K562 (cell line): ENCODE measurements around the gene SNUPN. TPM values are rescaled to one million over a fixed set of nuclear protein-coding genes. Genes with fewer than 3 reads are reported as not detected.

Experiments
- ATAC-seq: fragments of 200-7000 bp; cut with Tn5 transposase; 3 replicates; pipeline ENCODE4 v1.9.1; 2020; ENCODE audit warnings: moderate library complexity
- BruUV-seq: library from RNA; stranded (reverse); fragments of 400-500 nt; replicated peaks from 2 replicates; lab custom pipeline; 2021; lab: Mats Ljungman, UMichigan
- CTCF ChIA-PET: fragments of 300-600 bp; formaldehyde crosslinking; extraction: SDS; loops from one replicate; lab custom pipeline; 2021; ENCODE audit warnings: low intra/inter-chr PET ratio; lab: Yijun Ruan, JAX
- POLR2A ChIA-PET: fragments of 300-600, 350-650 bp; sonication (Branson Sonifier 250); formaldehyde crosslinking; extraction: SDS; loops from one replicate; lab custom pipeline; 2021; ENCODE audit warnings: antibody characterized with exemption, inconsistent platforms; lab: Yijun Ruan, JAX
- DNase-seq, 4 experiments: peaks; one replicate each; pipeline versions ENCODE4 v3.0.0 to v3.0.0-alpha.2; 2011 to 2018; ENCODE audit warnings: low spot score in 3 of 4, mixed read lengths in 3 of 4; ENCODE audit errors: extremely low read depth in 1 of 4
- FAIRE-seq: peaks from 2 replicates; lab custom pipeline; 2011; peaks lifted over from hg19 to GRCh38; lab: Jason Lieb, UNC
- H2AFZ ChIP-seq: 2 replicates; pipeline ENCODE4 v1.6.0; 2011; ENCODE audit warnings: low read depth, low read length, control low read depth, inconsistent platforms
- H3K27ac ChIP-seq: fragments of 200-600 bp; 3 replicates; pipeline ENCODE4 v1.8.0; 2011; ENCODE audit warnings: low read depth, mild to moderate bottlenecking, control low read depth, inconsistent platforms, low read length, moderate library complexity, mixed read lengths; ENCODE audit errors: extremely low read depth
- H3K27me3 ChIP-seq, 2 experiments: fragments of 300-600 bp in 1 of 2; 2 replicates in 1 of 2; 3 replicates in 1 of 2; pipeline versions ENCODE4 v1.6.0 to v1.8.0; 2011; ENCODE audit warnings: inconsistent platforms in 2 of 2, low read length in 2 of 2, mild to moderate bottlenecking in 1 of 2, mixed read lengths in 1 of 2, moderate library complexity in 1 of 2; ENCODE audit not compliant: control insufficient read depth in 2 of 2, insufficient read depth in 2 of 2
- H3K36me3 ChIP-seq: fragments of 300-600 bp; 3 replicates; pipeline ENCODE4 v1.8.0; 2011; ENCODE audit warnings: mild to moderate bottlenecking, low read length, inconsistent platforms; ENCODE audit not compliant: control insufficient read depth, insufficient read depth
- H3K4me1 ChIP-seq, 2 experiments: fragments of 200-600 bp in 1 of 2; replicated peaks in 1 of 2; 2 replicates in 1 of 2; 3 replicates in 1 of 2; pipeline versions ENCODE4 v1.5.1 to v1.8.0; 2011; ENCODE audit warnings: inconsistent platforms in 2 of 2, low read length in 2 of 2, mild to moderate bottlenecking in 1 of 2, mixed read lengths in 1 of 2, moderate library complexity in 1 of 2; ENCODE audit not compliant: control insufficient read depth in 2 of 2, insufficient read depth in 2 of 2
- H3K4me2 ChIP-seq: 2 replicates; pipeline ENCODE4 v1.6.1; 2011; ENCODE audit warnings: low read length, control low read depth, inconsistent platforms, mixed read lengths; ENCODE audit not compliant: insufficient read depth
- H3K4me3 ChIP-seq: fragments of 200-600 bp; sonication (generic), shearing (Covaris generic); 2 replicates; pipeline ENCODE4 v1.5.1; 2016; ENCODE audit warnings: control low read depth, inconsistent platforms
- H3K79me2 ChIP-seq: fragments of 200-600 bp; 3 replicates; pipeline ENCODE4 v1.8.0; 2011; ENCODE audit warnings: low read length, inconsistent platforms; ENCODE audit not compliant: control insufficient read depth, insufficient read depth
- H3K9ac ChIP-seq, 2 experiments: 2 replicates each; pipeline versions ENCODE4 v1.6.0 to v1.6.1; 2011; ENCODE audit warnings: low read depth in 2 of 2, low read length in 2 of 2, control low read depth in 1 of 2, inconsistent platforms in 1 of 2, mild to moderate bottlenecking in 1 of 2, mixed read lengths in 1 of 2; ENCODE audit not compliant: insufficient read depth in 1 of 2
- H3K9me1 ChIP-seq: one replicate; pipeline ENCODE4 v1.6.0; 2011; ENCODE audit warnings: inconsistent platforms, mild to moderate bottlenecking, low read length, moderate library complexity; ENCODE audit not compliant: control insufficient read depth, insufficient read depth
- H3K9me3 ChIP-seq: replicated peaks from 2 replicates; pipeline ENCODE4 v1.5.1; 2011; ENCODE audit warnings: low read depth, low read length, inconsistent platforms; ENCODE audit not compliant: control insufficient read depth, insufficient read depth
- H4K20me1 ChIP-seq: replicated peaks from 2 replicates; pipeline ENCODE4 v1.6.1; 2011; ENCODE audit warnings: low read length, inconsistent platforms, mixed read lengths; ENCODE audit not compliant: control insufficient read depth, insufficient read depth
- FOXP1 ChIP-seq: sonication (generic); formaldehyde crosslinking; IDR thresholded peaks from 2 replicates; pipeline ENCODE4 v1.8.0; 2022; ENCODE audit warnings: mild to moderate bottlenecking, missing genetic modification reagents
- MYNN ChIP-seq, 2 experiments: sonication (generic); formaldehyde crosslinking in 1 of 2; IDR thresholded peaks; 2 replicates each; pipeline versions ENCODE4 v1.5.0 to v1.6.1; 2016 to 2020; ENCODE audit warnings: antibody characterized with exemption in 1 of 2, missing genetic modification reagents in 1 of 2
- SRSF9 ChIP-seq: fragments of 200-400 bp; formaldehyde crosslinking; IDR thresholded peaks from 2 replicates; pipeline ENCODE4 v1.6.1; 2017; ENCODE audit warnings: low read depth, low read length, borderline replicate concordance
- TCF7L2 ChIP-seq: fragments of 150-350 bp; IDR thresholded peaks from 2 replicates; pipeline ENCODE4 v1.6.1; 2016; ENCODE audit warnings: low read depth, mild to moderate bottlenecking, low read length, moderate library complexity
- TRIM24 ChIP-seq, 2 experiments: fragments of 450-650 bp; IDR thresholded peaks; 2 replicates each; pipeline ENCODE4 v1.6.1; 2016
- XRCC5 ChIP-seq: fragments of 200-400 bp; formaldehyde crosslinking; IDR thresholded peaks from 2 replicates; pipeline ENCODE4 v1.6.1; 2017; ENCODE audit warnings: low read depth, mild to moderate bottlenecking, low read length
- ZEB2 ChIP-seq: fragments of 450-650 bp; IDR thresholded peaks from 2 replicates; pipeline ENCODE4 v1.6.1; 2016
- ZNF253 ChIP-seq: fragments of 250-450 bp; sonication (Bioruptor Pico); conservative IDR thresholded peaks from 2 replicates; pipeline ENCODE4 v1.6.1; 2021; ENCODE audit warnings: mild to moderate bottlenecking
- WGBS: fragments of 100-300 bp; shearing (Covaris generic); methylation state at CpG from one replicate; pipeline ENCODE4 v1.1.6; 2016; ENCODE audit warnings: low coverage, mixed read lengths; ENCODE audit not compliant: insufficient coverage; ENCODE audit errors: missing lambda C conversion rate; 5-methylcytosine and 5-hydroxymethylcytosine counted together
- in situ Hi-C: fragments of 300-500 bp; cut with MboI; formaldehyde crosslinking; loops from 4 replicates; pipeline ENCODE4 v1.15.0; 2018; ENCODE audit warnings: inconsistent platforms, mixed read lengths
- intact Hi-C: fragments of 100-400 bp; cut with micrococcal nuclease; formaldehyde crosslinking; loops from 2 replicates; pipeline ENCODE4 v1.14.2; 2022
- polyA plus RNA-seq, 8 experiments: library from polyadenylated mRNA; depleted of rRNA in 4 of 8; stranded (reverse) in 5 of 8; unstranded in 3 of 8; fragments of >200 nt; fragmentation: Nextera tagmentation in 2 of 8; fragmentation: Illumina TruSeq in 1 of 8; extraction: Ambion mirVana in 2 of 8; extraction: Trizol in 1 of 8; gene quantifications; 2 replicates each; pipeline versions ENCODE4 v1.2.1 to v1.2.3, GENCODE V29; 2011 to 2014; ENCODE audit warnings: inconsistent platforms in 1 of 8, missing spikeins in 1 of 8
- total RNA-seq, 7 experiments: library from RNA; depleted of rRNA in 6 of 7; stranded (reverse); fragments of >200 nt in 6 of 7; fragmentation: Illumina TruSeq in 2 of 7; extraction: Trizol in 2 of 7; gene quantifications; 2 replicates each; pipeline versions ENCODE4 v1.2.1 to v1.2.3, GENCODE V29; 2011 to 2021; ENCODE audit warnings: low replicate concordance in 1 of 7
- TF ChIP-seq, protein P1 (sequence below), 2 experiments: fragments of 250-450 bp in 1 of 2; fragments of 450-650 bp in 1 of 2; sonication (Bioruptor Pico) in 1 of 2; IDR thresholded peaks; 2 replicates each; pipeline versions ENCODE4 v1.6.1 to v1.8.0; 2016 to 2021; ENCODE audit warnings: mild to moderate bottlenecking in 2 of 2, moderate library complexity in 2 of 2, missing compliant biosample characterization in 1 of 2, missing genetic modification characterization in 1 of 2

The SNUPN gene
- total and polyA plus RNA-seq, 9 of the 15 experiments (the other 6 are each of a cell fraction or from before 2014, with no cell fraction given), result 32.2 to 78.3 (median 40.0) TPM

DNA sequence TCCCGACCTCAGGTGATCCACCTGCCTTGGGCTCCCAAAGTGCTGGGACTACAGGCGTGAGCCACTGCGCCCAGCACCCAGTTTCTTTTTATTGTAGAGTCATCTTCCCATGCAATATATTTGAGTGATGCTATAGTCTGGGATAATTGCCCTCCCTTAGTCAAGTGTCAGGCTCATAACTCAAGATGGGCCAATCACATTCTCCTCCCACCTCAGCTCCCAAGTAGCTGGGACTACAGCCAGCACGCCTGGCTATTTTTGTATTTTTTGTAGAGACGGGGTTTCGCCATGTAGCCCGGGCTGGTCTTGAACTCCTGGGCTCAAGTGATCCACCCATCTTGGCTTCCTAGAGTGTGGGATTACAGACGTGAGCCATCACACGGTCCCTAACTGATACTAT lies 31.2 kb downstream of the SNUPN start:
- no peak for TF ChIP-seq MYNN (IDR thresholded peaks at IDR 0.05)
- TF ChIP-seq MYNN (CRISPR knock-in tag; IDR thresholded peaks at IDR 0.05), result no peak
- no peak for TF ChIP-seq TRIM24 (IDR thresholded peaks at IDR 0.05)
- no peak for TF ChIP-seq SRSF9
- TF ChIP-seq ZNF253, result no peak
- TF ChIP-seq, protein P1, sequence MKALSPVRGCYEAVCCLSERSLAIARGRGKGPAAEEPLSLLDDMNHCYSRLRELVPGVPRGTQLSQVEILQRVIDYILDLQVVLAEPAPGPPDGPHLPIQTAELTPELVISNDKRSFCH (CRISPR knock-in tag; IDR thresholded peaks at IDR 0.05), result no peak
- TF ChIP-seq, protein P1 (tag; IDR thresholded peaks at IDR 0.05), result no peak
- no peak for TF ChIP-seq TCF7L2
- no peak for TF ChIP-seq FOXP1 (CRISPR knock-in tag)
- TF ChIP-seq ZEB2, result no peak
- no peak for TF ChIP-seq XRCC5
- Histone ChIP-seq H3K4me2 (no peak overlapping the region), H3K4me1 (peaks cover 8 to 29% of the 10 kb centered on the region in 2 experiments; a peak in 3 of 5 replicates), H3K9ac (no peak overlapping the region), H3K79me2 (no peaks in the 10 kb centered on the region), H3K9me3 (no peaks in the 10 kb centered on the region), H3K27me3 (no peaks in the 10 kb centered on the region), H3K27ac (no peak overlapping the region), H3K4me3 (no peak overlapping the region), H2AFZ (no peak overlapping the region), H4K20me1 (peaks cover 4% of the 10 kb centered on the region), H3K9me1 (no peaks in the 10 kb centered on the region), H3K36me3 (peaks cover 46% of the 10 kb centered on the region)
- ChIA-PET CTCF (no interaction called here), POLR2A (interaction anchor here (0.7 kb wide), 1 partner anchor 21 kb away, joined by 3 read pairs; no protein-coding TSS in a partner anchor)
- no TSS peak for BruUV-seq
- FAIRE-seq (no peak), DNase-seq (no peak), ATAC-seq (no peak)
- in situ Hi-C loops, result no loop called here
- intact Hi-C loops, result no loop called here
- WGBS, result 97% methylated on average over 9 of the region's 9 CpGs
